GM12872 (cell line): Measurements from ENCODE around the gene SAMD4A.

Experiments used
- TF ChIP-seq, protein P1 (sequence below): IDR thresholded peaks from 3 replicates; pipeline ENCODE4 v1.5.1; 2011; ENCODE audit warnings: low read depth, mild to moderate bottlenecking, low read length, moderate library complexity; ENCODE audit not compliant: insufficient read depth

The SAMD4A gene

DNA sequence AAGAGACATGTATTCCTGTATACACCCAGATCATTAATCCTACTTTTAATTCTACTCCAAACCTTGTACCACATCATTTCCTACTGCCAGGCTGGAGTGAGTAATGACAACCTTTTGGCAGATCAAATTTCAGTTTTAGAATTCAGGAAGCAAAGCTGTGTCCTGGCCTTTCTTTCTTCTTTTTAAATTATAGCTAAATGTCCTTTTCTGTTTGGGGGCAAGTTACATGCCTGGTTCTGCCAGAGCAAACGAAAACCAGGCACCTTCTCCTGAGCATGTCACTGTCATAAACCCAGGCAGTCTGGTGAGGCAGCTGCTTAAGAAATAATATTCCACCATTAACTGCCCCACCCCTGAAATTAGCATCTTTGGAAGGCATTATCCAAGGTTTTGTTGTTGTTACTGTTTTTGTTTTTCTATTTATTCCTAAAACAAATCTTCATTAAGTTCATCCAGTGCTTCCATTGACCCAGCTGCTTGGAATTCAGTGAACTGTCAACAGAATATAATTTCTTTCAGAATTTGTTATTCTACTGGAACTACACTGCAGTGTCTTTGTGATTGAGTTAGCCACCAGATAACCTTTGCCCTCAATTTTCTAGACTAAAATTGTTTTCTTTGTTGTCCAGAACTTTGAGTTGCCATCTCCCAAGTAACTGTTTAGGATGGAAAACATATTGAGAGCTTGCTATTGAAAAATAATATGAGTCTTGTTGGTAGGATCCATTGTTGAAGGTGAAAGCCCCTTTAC, 33.2 kb downstream of the SAMD4A start:
- TF ChIP-seq, protein P1, sequence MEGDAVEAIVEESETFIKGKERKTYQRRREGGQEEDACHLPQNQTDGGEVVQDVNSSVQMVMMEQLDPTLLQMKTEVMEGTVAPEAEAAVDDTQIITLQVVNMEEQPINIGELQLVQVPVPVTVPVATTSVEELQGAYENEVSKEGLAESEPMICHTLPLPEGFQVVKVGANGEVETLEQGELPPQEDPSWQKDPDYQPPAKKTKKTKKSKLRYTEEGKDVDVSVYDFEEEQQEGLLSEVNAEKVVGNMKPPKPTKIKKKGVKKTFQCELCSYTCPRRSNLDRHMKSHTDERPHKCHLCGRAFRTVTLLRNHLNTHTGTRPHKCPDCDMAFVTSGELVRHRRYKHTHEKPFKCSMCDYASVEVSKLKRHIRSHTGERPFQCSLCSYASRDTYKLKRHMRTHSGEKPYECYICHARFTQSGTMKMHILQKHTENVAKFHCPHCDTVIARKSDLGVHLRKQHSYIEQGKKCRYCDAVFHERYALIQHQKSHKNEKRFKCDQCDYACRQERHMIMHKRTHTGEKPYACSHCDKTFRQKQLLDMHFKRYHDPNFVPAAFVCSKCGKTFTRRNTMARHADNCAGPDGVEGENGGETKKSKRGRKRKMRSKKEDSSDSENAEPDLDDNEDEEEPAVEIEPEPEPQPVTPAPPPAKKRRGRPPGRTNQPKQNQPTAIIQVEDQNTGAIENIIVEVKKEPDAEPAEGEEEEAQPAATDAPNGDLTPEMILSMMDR = no peak

- TF ChIP-seq, protein P1 = no peak
These were observed 33.8 kb downstream of the SAMD4A start for GRCh38 chr14:54600717-54601109.

GRCh38 chr14:54603362-54603761, 36.4 kb downstream of the SAMD4A start:
- TF ChIP-seq, protein P1 = no peak

- TF ChIP-seq, protein P1 = no peak
These were observed 39.2 kb downstream of the SAMD4A start for GRCh38 chr14:54606178-54606577.

GRCh38 chr14:54606631-54607133, 39.8 kb downstream of the SAMD4A start:
- TF ChIP-seq, protein P1 = no peak

DNA sequence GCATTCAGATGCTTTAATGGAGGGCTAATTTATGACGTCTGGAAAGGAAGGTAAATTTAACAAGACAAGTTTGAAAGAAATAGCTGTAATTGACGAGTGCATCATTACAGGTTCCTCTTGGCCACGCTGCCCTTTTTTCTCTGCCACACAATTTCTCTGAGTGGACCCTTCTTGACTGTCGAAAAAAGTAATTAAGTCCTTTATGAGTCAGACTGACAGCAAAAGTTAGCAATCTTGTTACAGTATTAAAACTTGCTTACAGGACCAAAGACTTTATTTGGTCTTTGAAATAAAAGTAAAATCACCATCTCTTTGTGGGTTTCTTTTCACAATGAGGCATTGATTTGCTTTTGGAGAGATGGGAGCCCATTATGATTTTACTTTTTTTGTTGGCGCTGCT, 42.6 kb downstream of the SAMD4A start:
- TF ChIP-seq, protein P1 = no peak

DNA sequence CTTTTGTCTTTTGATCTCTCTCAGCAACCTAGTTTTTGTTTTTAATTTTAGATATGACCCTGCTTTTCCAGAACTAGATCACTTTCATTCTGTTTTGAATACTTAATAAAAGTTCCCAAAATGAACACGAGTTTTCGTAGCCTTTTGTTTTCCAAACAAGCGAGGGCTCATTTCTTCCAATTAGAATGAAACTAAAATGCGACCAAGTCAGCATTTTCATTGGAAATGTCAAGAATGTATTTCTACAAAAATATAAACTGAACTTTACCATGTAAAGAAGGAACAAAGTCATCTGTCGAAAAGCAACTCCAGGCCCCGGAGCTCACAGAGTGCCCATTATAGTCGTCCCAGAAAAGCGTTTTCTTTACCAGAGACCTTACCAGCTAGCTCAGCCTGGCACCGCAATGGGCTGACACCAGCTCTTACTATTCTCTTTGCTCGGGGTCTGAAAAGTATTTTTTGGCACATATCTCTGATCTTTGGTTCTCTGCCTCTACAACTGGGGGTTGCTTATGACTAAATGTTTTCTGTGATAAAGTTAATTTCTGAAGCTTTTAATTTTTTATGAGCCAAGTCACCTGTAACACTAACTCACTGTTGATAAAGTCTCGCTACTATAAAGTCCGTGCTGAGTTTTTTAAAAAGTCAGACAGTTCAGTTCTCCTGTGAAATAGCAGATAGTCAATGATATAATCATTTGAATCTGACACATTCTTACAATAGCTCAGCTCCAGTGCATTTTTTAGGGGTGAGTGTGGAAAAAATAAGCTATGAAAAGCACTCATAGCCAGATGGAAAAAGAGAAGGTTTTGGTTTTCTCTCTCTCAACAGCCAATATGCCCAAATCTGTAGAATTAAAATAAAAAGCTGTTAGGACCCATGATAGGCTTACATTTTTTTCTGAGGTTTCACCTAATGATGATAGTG, 43.4 kb downstream of the SAMD4A start:
- TF ChIP-seq, protein P1 = no peak
